H1 (cell line): ENCODE results near the gene CSNK1G2. TPM values are rescaled to one million over a fixed set of nuclear protein-coding genes. Genes with fewer than 3 reads are reported as not detected.

ENCODE experiments used
- CTCF ChIA-PET: fragments of 300-600 bp; sonication (Branson Sonifier 250); formaldehyde crosslinking; loops from one replicate; lab custom pipeline; 2021; ENCODE audit not compliant: partially characterized antibody; lab: Charles Lee
- POLR2A ChIA-PET: fragments of 300-600 bp; sonication (Branson Sonifier 250); formaldehyde crosslinking; loops from one replicate; lab custom pipeline; 2021; ENCODE audit warnings: inconsistent platforms; ENCODE audit not compliant: partially characterized antibody; lab: Charles Lee
- DNase-seq, 2 experiments: peaks; one replicate each; pipeline versions ENCODE4 v3.0.0 to v3.0.0-alpha.2; 2010 to 2022; ENCODE audit warnings: low spot score in 2 of 2, low read depth in 1 of 2, mixed read lengths in 1 of 2
- FAIRE-seq: peaks from 2 replicates; lab custom pipeline; 2011; peaks lifted over from hg19 to GRCh38; lab: Jason Lieb, UNC
- H2AFZ ChIP-seq: 2 replicates; pipeline ENCODE4 v1.8.1; 2012; ENCODE audit warnings: low read length, inconsistent platforms
- H2AK5ac ChIP-seq: 2 replicates; pipeline ENCODE4 v1.6.1; 2013; ENCODE audit warnings: low read depth, low read length
- H2BK120ac ChIP-seq: replicated peaks from 2 replicates; pipeline ENCODE3; 2013; ENCODE audit warnings: low read depth, low read length, inconsistent platforms
- H2BK12ac ChIP-seq: 2 replicates; pipeline ENCODE4 v1.6.1; 2013; ENCODE audit warnings: low read depth, low read length
- H2BK15ac ChIP-seq: 2 replicates; pipeline ENCODE4 v1.6.1; 2013; ENCODE audit warnings: low read length
- H2BK20ac ChIP-seq: 2 replicates; pipeline ENCODE4 v1.6.1; 2013; ENCODE audit warnings: low read length
- H2BK5ac ChIP-seq: 2 replicates; pipeline ENCODE4 v1.6.1; 2013; ENCODE audit warnings: low read depth, low read length
- H3K14ac ChIP-seq: 2 replicates; pipeline ENCODE4 v1.6.1; 2013; ENCODE audit warnings: inconsistent platforms; ENCODE audit not compliant: insufficient read length
- H3K18ac ChIP-seq: 2 replicates; pipeline ENCODE4 v1.6.1; 2013; ENCODE audit warnings: low read length; ENCODE audit errors: extremely low read depth
- H3K23ac ChIP-seq: 2 replicates; pipeline ENCODE4 v1.6.1; 2013; ENCODE audit warnings: inconsistent platforms; ENCODE audit not compliant: insufficient read length
- H3K23me2 ChIP-seq: 2 replicates; pipeline ENCODE4 v1.6.1; 2013; ENCODE audit warnings: low read depth, low read length
- H3K27ac ChIP-seq: 2 replicates; pipeline ENCODE4 v1.6.1; 2011; ENCODE audit warnings: low read depth, low read length, inconsistent platforms
- H3K27me3 ChIP-seq, 4 experiments: replicated peaks in 1 of 4; 1 replicate in 1 of 4; 2 replicates in 3 of 4; pipeline versions ENCODE4 v1.6.1 to v1.8.1; 2011 to 2013; ENCODE audit warnings: low read length in 3 of 4, mild to moderate bottlenecking in 3 of 4, inconsistent platforms in 2 of 4, mixed read lengths in 2 of 4, moderate library complexity in 1 of 4; ENCODE audit not compliant: control insufficient read depth in 3 of 4, insufficient read depth in 3 of 4; ENCODE audit errors: extremely low read depth in 1 of 4
- H3K36me3 ChIP-seq, 4 experiments: 2 replicates each; pipeline versions ENCODE4 v1.6.1 to v1.8.1; 2011 to 2013; ENCODE audit warnings: mild to moderate bottlenecking in 4 of 4, low read length in 3 of 4, moderate library complexity in 2 of 4, control low read depth in 1 of 4, inconsistent platforms in 1 of 4; ENCODE audit not compliant: insufficient read depth in 4 of 4, control insufficient read depth in 2 of 4
- H3K4ac ChIP-seq: replicated peaks from 2 replicates; pipeline ENCODE3; 2013; ENCODE audit warnings: low read length, low read depth, mixed read lengths, inconsistent platforms; ENCODE audit not compliant: insufficient read length
- H3K4me1 ChIP-seq, 4 experiments: replicated peaks in 1 of 4; 1 replicate in 1 of 4; 2 replicates in 3 of 4; pipeline versions ENCODE4 v1.6.1 to v1.8.1; 2011 to 2013; ENCODE audit warnings: low read length in 3 of 4, inconsistent platforms in 2 of 4, mixed read lengths in 1 of 4; ENCODE audit not compliant: insufficient read depth in 4 of 4, control insufficient read depth in 3 of 4
- H3K4me2 ChIP-seq, 2 experiments: 2 replicates each; pipeline versions ENCODE4 v1.6.1 to v1.8.1; 2011 to 2013; ENCODE audit warnings: low read depth in 2 of 2, low read length in 2 of 2, control low read depth in 1 of 2, inconsistent platforms in 1 of 2, mild to moderate bottlenecking in 1 of 2; ENCODE audit not compliant: insufficient read depth in 1 of 2
- H3K4me3 ChIP-seq, 4 experiments: fragments of 200-600, 300-600 bp in 1 of 4; sonication (generic), shearing (Covaris generic), sonication (Bioruptor Twin) in 1 of 4; 2 replicates each; pipeline versions ENCODE4 v1.5.1 to v1.8.1; 2011 to 2016; ENCODE audit warnings: low read length in 4 of 4, low read depth in 3 of 4, control low read depth in 2 of 4, inconsistent platforms in 2 of 4, mild to moderate bottlenecking in 2 of 4, mixed read lengths in 1 of 4, moderate library complexity in 1 of 4; ENCODE audit not compliant: insufficient read depth in 2 of 4; ENCODE audit errors: extremely low read depth in 1 of 4
- H3K56ac ChIP-seq: replicated peaks from 2 replicates; pipeline ENCODE3; 2013; ENCODE audit warnings: low read depth, mild to moderate bottlenecking, mixed read lengths, low read length, inconsistent platforms; ENCODE audit not compliant: insufficient read length
- H3K79me1 ChIP-seq: 2 replicates; pipeline ENCODE4 v1.6.1; 2013; ENCODE audit warnings: low read depth, low read length, control low read depth
- H3K79me2 ChIP-seq, 2 experiments: 2 replicates each; pipeline versions ENCODE4 v1.6.1 to v1.8.1; 2012 to 2013; ENCODE audit warnings: low read length in 2 of 2, mild to moderate bottlenecking in 2 of 2, inconsistent platforms in 1 of 2; ENCODE audit not compliant: insufficient read depth in 2 of 2, control insufficient read depth in 1 of 2
- H3K9ac ChIP-seq, 4 experiments: replicated peaks in 1 of 4; 1 replicate in 1 of 4; 2 replicates in 3 of 4; pipeline versions ENCODE4 v1.6.1 to v1.8.1; 2011 to 2013; ENCODE audit warnings: low read depth in 3 of 4, low read length in 3 of 4, control low read depth in 2 of 4, mild to moderate bottlenecking in 2 of 4, moderate library complexity in 2 of 4, inconsistent platforms in 1 of 4; ENCODE audit errors: extremely low read depth in 1 of 4
- H3K9me3 ChIP-seq, 2 experiments: 2 replicates each; pipeline versions ENCODE4 v1.6.1 to v1.8.1; 2012 to 2013; ENCODE audit warnings: mild to moderate bottlenecking in 2 of 2, moderate library complexity in 2 of 2, control low read depth in 1 of 2, inconsistent platforms in 1 of 2, low read depth in 1 of 2, low read length in 1 of 2, mixed read lengths in 1 of 2; ENCODE audit not compliant: insufficient read depth in 2 of 2
- H4K20me1 ChIP-seq, 2 experiments: replicated peaks in 1 of 2; 2 replicates each; pipeline versions ENCODE3 to v1.8.1; 2011 to 2013; ENCODE audit warnings: inconsistent platforms in 2 of 2, low read length in 2 of 2, mild to moderate bottlenecking in 1 of 2; ENCODE audit not compliant: insufficient read depth in 2 of 2, control insufficient read depth in 1 of 2
- H4K5ac ChIP-seq: 2 replicates; pipeline ENCODE4 v1.6.1; 2013; ENCODE audit warnings: low read length, low read depth, mixed read lengths, inconsistent platforms; ENCODE audit not compliant: insufficient read length
- H4K8ac ChIP-seq: 2 replicates; pipeline ENCODE4 v1.8.0; 2013; ENCODE audit warnings: mild to moderate bottlenecking, moderate library complexity, low read length, inconsistent platforms; ENCODE audit not compliant: insufficient read depth; ENCODE audit errors: extremely low read depth
- H4K91ac ChIP-seq: replicated peaks from 2 replicates; pipeline ENCODE3; 2013; ENCODE audit warnings: low read length, mixed read lengths, inconsistent platforms; ENCODE audit not compliant: insufficient read length
- CREB1 ChIP-seq: IDR thresholded peaks from 2 replicates; pipeline ENCODE4 v1.6.1; 2012; ENCODE audit warnings: inconsistent platforms
- FOSL1 ChIP-seq: IDR thresholded peaks from 2 replicates; pipeline ENCODE4 v1.6.1; 2011; ENCODE audit warnings: mild to moderate bottlenecking, low read depth, low read length, moderate library complexity; ENCODE audit not compliant: insufficient read depth
- RXRA ChIP-seq: IDR thresholded peaks from 2 replicates; pipeline ENCODE4 v1.6.1; 2011; ENCODE audit warnings: low read depth, mild to moderate bottlenecking, low read length, moderate library complexity; ENCODE audit not compliant: insufficient read depth
- SIN3A ChIP-seq, 2 experiments: IDR thresholded peaks in 1 of 2; conservative IDR thresholded peaks in 1 of 2; 2 replicates each; pipeline ENCODE4 v1.6.1; 2011 to 2012; ENCODE audit warnings: low read length in 2 of 2, improper control_type of control experiment in 1 of 2, low read depth in 1 of 2, mild to moderate bottlenecking in 1 of 2
- WGBS, 2 experiments: shearing (Covaris generic) in 1 of 2; methylation state at CpG; one replicate each; pipeline versions ENCODE4 v1.1.6 to v1.1.7; 2013 to 2015; ENCODE audit warnings: low lambda C conversion rate in 2 of 2, mixed read lengths in 2 of 2, inconsistent platforms in 1 of 2, low coverage in 1 of 2, missing lambda C conversion rate in 1 of 2; ENCODE audit not compliant: insufficient replicate concordance in 2 of 2, insufficient coverage in 1 of 2, insufficient read length in 1 of 2; ENCODE audit errors: extremely low coverage in 1 of 2, missing lambda C conversion rate in 1 of 2; 5-methylcytosine and 5-hydroxymethylcytosine counted together
- polyA plus RNA-seq, 7 experiments: library from polyadenylated mRNA; depleted of rRNA in 3 of 7; stranded (reverse) in 5 of 7; unstranded in 2 of 7; fragments of >200 nt in 5 of 7; fragments of 200-250 nt in 2 of 7; gene quantifications; 1 replicate in 5 of 7; 2 replicates in 1 of 7; 4 replicates in 1 of 7; pipeline versions ENCODE4 v1.2.1 to v1.2.3, GENCODE V29; 2011 to 2013; ENCODE audit warnings: missing spikeins in 2 of 7, mixed read lengths in 2 of 7
- total RNA-seq: library from RNA; stranded (reverse); fragmentation: NEBNext Ultra II Directional; extraction: Animal tissue kit (Norgen Biotek cat#: 25700); gene quantifications from 2 replicates; pipeline ENCODE4 v1.2.1, GENCODE V29; 2021

The CSNK1G2 gene
- total and polyA plus RNA-seq, 2 of the 8 experiments (the other 6 are each of a cell fraction or from before 2014, with no cell fraction given): 99.5 to 130 TPM

DNA sequence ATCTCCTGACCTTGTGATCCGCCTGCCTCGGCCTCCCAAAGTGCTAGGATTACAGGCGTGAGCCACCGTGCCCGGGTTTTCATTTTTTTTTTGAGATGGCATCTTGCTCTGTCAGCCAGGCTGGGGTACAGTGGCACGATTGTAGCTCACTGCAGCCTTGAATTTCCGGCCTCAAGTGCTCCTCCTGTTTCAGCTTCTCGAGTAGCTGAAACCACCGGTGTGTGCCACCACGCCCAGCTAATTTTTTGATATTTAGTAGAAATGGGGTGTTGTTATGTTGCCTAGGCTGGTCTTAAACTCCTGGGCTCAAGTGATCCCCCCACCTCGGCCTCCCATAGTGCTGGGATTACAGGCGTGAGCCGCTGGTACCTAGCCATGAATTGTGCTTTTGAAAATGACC, 29.9 kb upstream of the CSNK1G2 start:
- ChIA-PET POLR2A (interaction anchor here (1.6 to 3.4 kb wide), 3 partner anchors 12 to 35 kb away, joined by 4 to 12 read pairs (median 4); no protein-coding TSS in a partner anchor), CTCF (interaction anchor here (1.3 to 2.0 kb wide), 2 partner anchors 12 to 19 kb away, joined by 5 to 6 read pairs; no protein-coding TSS in a partner anchor)
- no peak overlapping the region for H3K23ac ChIP-seq
- H3K79me1 ChIP-seq: peaks cover 27% of the 10 kb centered on the region
- H3K56ac ChIP-seq: no peak overlapping the region
- TF ChIP-seq RXRA (no peak), FOSL1 (no peak), SIN3A (conservative IDR thresholded peaks at IDR 0.05 in 1 of 2, IDR thresholded peaks at IDR 0.05 in 1 of 2; ENCODE audit: low read depth in 1 of 2, low read length in 2 of 2) (no peak), CREB1 (no peak)
- no peak overlapping the region for H2BK20ac ChIP-seq
- no peak overlapping the region for H4K8ac ChIP-seq
- H3K14ac ChIP-seq: no peak overlapping the region
- H3K4ac ChIP-seq: no peak overlapping the region
- H4K5ac ChIP-seq: no peak overlapping the region
- WGBS, 2 experiments: 95% methylated on average over 13 of the region's 13 CpGs; no CpG with 5 or more reads in 1 of the 2 experiments
- no peak overlapping the region for H3K4me3 ChIP-seq
- H3K36me3 ChIP-seq: peaks cover 0 to 17% (median 9%) of the 10 kb centered on the region in 4 experiments; a peak in 3 of 8 replicates
- no peak overlapping the region for H2AK5ac ChIP-seq
- no peak overlapping the region for H3K4me2 ChIP-seq
- H3K27ac ChIP-seq: no peak overlapping the region
- H4K91ac ChIP-seq: no peak overlapping the region
- no peak overlapping the region for H2AFZ ChIP-seq
- no peak overlapping the region for H2BK5ac ChIP-seq
- H3K9me3 ChIP-seq: no peaks in the 10 kb centered on the region
- no peak overlapping the region for H3K18ac ChIP-seq
- H3K23me2 ChIP-seq: no peaks in the 10 kb centered on the region
- no peak overlapping the region for H3K9ac ChIP-seq
- DNase-seq (no peak), FAIRE-seq (no peak)
- H2BK15ac ChIP-seq: no peak overlapping the region
- no peaks in the 10 kb centered on the region for H3K27me3 ChIP-seq
- no peak overlapping the region for H2BK12ac ChIP-seq
- peaks cover 16 to 41% of the 10 kb centered on the region in 2 experiments for H4K20me1 ChIP-seq
- H2BK120ac ChIP-seq: no peak overlapping the region
- peaks cover 0 to under 1% (median 0%) of the 10 kb centered on the region in 4 experiments; a peak in 3 of 7 replicates for H3K4me1 ChIP-seq
- peaks cover 16 to 77% of the 10 kb centered on the region in 2 experiments; a peak in 3 of 4 replicates for H3K79me2 ChIP-seq
